ENCODE measurements around the gene OLFM1.

DNA sequence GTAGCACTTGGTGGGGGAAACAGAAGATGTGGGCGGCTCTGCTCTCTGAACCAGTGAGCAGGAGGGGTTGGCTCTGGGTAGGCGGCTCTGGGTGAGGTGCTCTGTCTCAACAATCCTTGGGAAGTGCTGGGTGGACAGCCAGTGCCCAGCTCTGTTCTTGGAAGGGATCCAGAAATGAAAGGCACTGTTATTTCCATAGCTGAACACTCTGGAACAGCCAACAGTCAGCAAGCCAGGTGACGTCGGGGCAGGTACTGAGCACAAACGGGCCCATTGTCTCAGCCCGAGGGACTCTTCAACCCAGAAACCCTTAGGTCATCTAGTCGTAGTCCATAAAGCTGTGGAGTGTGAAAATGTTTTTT is 36.3 kb downstream of the OLFM1 start:
- no peak for TF ChIP-seq EP300 (IDR thresholded peaks at IDR 0.05; ENCODE audit: borderline replicate concordance)
- TF ChIP-seq, protein P1, sequence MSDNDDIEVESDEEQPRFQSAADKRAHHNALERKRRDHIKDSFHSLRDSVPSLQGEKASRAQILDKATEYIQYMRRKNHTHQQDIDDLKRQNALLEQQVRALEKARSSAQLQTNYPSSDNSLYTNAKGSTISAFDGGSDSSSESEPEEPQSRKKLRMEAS (IDR thresholded peaks at IDR 0.05): no peak
- no peak for TF ChIP-seq RAD21 (IDR thresholded peaks at IDR 0.05; ENCODE audit: low read depth)
- TF ChIP-seq, protein P2, sequence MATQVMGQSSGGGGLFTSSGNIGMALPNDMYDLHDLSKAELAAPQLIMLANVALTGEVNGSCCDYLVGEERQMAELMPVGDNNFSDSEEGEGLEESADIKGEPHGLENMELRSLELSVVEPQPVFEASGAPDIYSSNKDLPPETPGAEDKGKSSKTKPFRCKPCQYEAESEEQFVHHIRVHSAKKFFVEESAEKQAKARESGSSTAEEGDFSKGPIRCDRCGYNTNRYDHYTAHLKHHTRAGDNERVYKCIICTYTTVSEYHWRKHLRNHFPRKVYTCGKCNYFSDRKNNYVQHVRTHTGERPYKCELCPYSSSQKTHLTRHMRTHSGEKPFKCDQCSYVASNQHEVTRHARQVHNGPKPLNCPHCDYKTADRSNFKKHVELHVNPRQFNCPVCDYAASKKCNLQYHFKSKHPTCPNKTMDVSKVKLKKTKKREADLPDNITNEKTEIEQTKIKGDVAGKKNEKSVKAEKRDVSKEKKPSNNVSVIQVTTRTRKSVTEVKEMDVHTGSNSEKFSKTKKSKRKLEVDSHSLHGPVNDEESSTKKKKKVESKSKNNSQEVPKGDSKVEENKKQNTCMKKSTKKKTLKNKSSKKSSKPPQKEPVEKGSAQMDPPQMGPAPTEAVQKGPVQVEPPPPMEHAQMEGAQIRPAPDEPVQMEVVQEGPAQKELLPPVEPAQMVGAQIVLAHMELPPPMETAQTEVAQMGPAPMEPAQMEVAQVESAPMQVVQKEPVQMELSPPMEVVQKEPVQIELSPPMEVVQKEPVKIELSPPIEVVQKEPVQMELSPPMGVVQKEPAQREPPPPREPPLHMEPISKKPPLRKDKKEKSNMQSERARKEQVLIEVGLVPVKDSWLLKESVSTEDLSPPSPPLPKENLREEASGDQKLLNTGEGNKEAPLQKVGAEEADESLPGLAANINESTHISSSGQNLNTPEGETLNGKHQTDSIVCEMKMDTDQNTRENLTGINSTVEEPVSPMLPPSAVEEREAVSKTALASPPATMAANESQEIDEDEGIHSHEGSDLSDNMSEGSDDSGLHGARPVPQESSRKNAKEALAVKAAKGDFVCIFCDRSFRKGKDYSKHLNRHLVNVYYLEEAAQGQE (IDR thresholded peaks at IDR 0.05; ENCODE audit: low read depth): no peak
- TF ChIP-seq TAF1 (IDR thresholded peaks at IDR 0.05; ENCODE audit: low read depth): no peak
- no peak for TF ChIP-seq YY1 (IDR thresholded peaks at IDR 0.05; ENCODE audit: low read depth)
- no peak for TF ChIP-seq TEAD4 (IDR thresholded peaks at IDR 0.05)

Data from Ishikawa (cell line).